B cell (primary cell): Measurements from ENCODE around the gene CTNNA3. TPM values are rescaled to one million over a fixed set of nuclear protein-coding genes. Genes with fewer than 3 reads are reported as not detected.

Experiments used
- ATAC-seq: fragments of 200-7000 bp; cut with Tn5 transposase; one replicate; pipeline ENCODE4 v1.10.0; 2021; ENCODE audit warnings: low read depth, mild to moderate bottlenecking, moderate number of reproducible peaks, moderate library complexity
- CTCF ChIA-PET: fragments of 350-600 bp; sonication (Branson Sonifier 250); formaldehyde crosslinking; loops from one replicate; lab custom pipeline; 2021; ENCODE audit warnings: antibody characterized with exemption, inconsistent platforms; lab: Charles Lee
- POLR2A ChIA-PET: fragments of 350-600 bp; sonication (Branson Sonifier 250); formaldehyde crosslinking; loops from one replicate; lab custom pipeline; 2021; ENCODE audit warnings: antibody characterized with exemption; lab: Charles Lee
- DNase-seq: peaks from one replicate; pipeline ENCODE4 v3.0.0; 2013
- H2AFZ ChIP-seq: 2 replicates; pipeline ENCODE4 v1.6.1; 2012; ENCODE audit warnings: mild to moderate bottlenecking, low read depth, low read length; ENCODE audit not compliant: insufficient read depth, poor library complexity, severe bottlenecking
- H3K27ac ChIP-seq, 2 donors: 1 replicate in 1 of 2; 2 replicates in 1 of 2; pipeline ENCODE4 v1.5.1; 2012 to 2013; ENCODE audit warnings: low read length in 2 of 2, mild to moderate bottlenecking in 2 of 2, moderate library complexity in 1 of 2
- H3K27me3 ChIP-seq, 4 experiments: fragments of 200-600 bp in 1 of 4; sonication (generic) in 1 of 4; replicated peaks in 1 of 4; 1 replicate in 2 of 4; 2 replicates in 2 of 4; pipeline versions ENCODE4 v1.6.1 to v1.7.0; 2013 to 2016; ENCODE audit warnings: low read length in 3 of 4, mild to moderate bottlenecking in 2 of 4, mixed read lengths in 1 of 4, moderate library complexity in 1 of 4; ENCODE audit not compliant: insufficient read depth in 4 of 4, control insufficient read depth in 3 of 4; ENCODE audit errors: control extremely low read depth in 1 of 4
- H3K36me3 ChIP-seq, 2 experiments: replicated peaks in 1 of 2; 1 replicate in 1 of 2; 2 replicates in 1 of 2; pipeline versions ENCODE4 v1.6.1 to v1.7.1; 2013; ENCODE audit warnings: low read length in 1 of 2; ENCODE audit not compliant: insufficient read depth in 2 of 2, control insufficient read depth in 1 of 2; ENCODE audit errors: control extremely low read depth in 1 of 2, extremely low read depth in 1 of 2
- H3K4me1 ChIP-seq, 2 donors: fragments of 200-600 bp in 1 of 2; sonication (generic) in 1 of 2; 1 replicate in 1 of 2; 2 replicates in 1 of 2; pipeline versions ENCODE4 v1.5.1 to v1.6.1; 2013 to 2017; ENCODE audit warnings: low read length in 2 of 2; ENCODE audit not compliant: control insufficient read depth in 2 of 2, insufficient read depth in 2 of 2
- H3K4me2 ChIP-seq: replicated peaks from 2 replicates; pipeline ENCODE3; 2012; ENCODE audit warnings: mild to moderate bottlenecking, low read depth, low read length; ENCODE audit not compliant: poor library complexity, severe bottlenecking
- H3K4me3 ChIP-seq, 5 experiments: fragments of 200-600 bp in 1 of 5; sonication (generic) in 1 of 5; 1 replicate in 3 of 5; 2 replicates in 2 of 5; pipeline versions ENCODE4 v1.5.1 to v1.7.0; 2011 to 2016; ENCODE audit warnings: low read length in 4 of 5, mild to moderate bottlenecking in 4 of 5, low read depth in 2 of 5, control low read depth in 1 of 5, moderate library complexity in 1 of 5; ENCODE audit not compliant: insufficient read depth in 1 of 5; ENCODE audit errors: control extremely low read depth in 1 of 5, extremely low read depth in 1 of 5
- H3K79me2 ChIP-seq: fragments of 200-600 bp; sonication (generic); one replicate; pipeline ENCODE4 v1.6.0; 2016; ENCODE audit warnings: low read length; ENCODE audit not compliant: control insufficient read depth, insufficient read depth
- H3K9ac ChIP-seq: fragments of 200-600 bp; sonication (generic); 2 replicates; pipeline ENCODE4 v1.6.1; 2017; ENCODE audit warnings: mild to moderate bottlenecking, low read length, moderate library complexity
- H3K9me3 ChIP-seq, 3 donors: one replicate each; pipeline versions ENCODE4 v1.6.1 to v1.7.1; 2013; ENCODE audit warnings: low read length in 2 of 3; ENCODE audit not compliant: control insufficient read depth in 2 of 3, insufficient read depth in 1 of 3; ENCODE audit errors: control extremely low read depth in 1 of 3
- H4K20me1 ChIP-seq: 2 replicates; pipeline ENCODE4 v1.6.0; 2012; ENCODE audit warnings: mild to moderate bottlenecking, low read length; ENCODE audit not compliant: insufficient read depth, control insufficient read depth, poor library complexity, severe bottlenecking
- H3K27ac Mint-ChIP-seq: one replicate; pipeline ENCODE4 v1.8.0; 2021; ENCODE audit warnings: mixed read lengths
- H3K27me3 Mint-ChIP-seq: one replicate; pipeline ENCODE4 v1.8.0; 2021; ENCODE audit warnings: mixed read lengths
- H3K4me1 Mint-ChIP-seq: one replicate; pipeline ENCODE4 v1.8.0; 2021; ENCODE audit warnings: mixed read lengths
- H3K4me3 Mint-ChIP-seq: one replicate; pipeline ENCODE4 v1.8.0; 2021; ENCODE audit warnings: mixed read lengths
- H3K9me3 Mint-ChIP-seq: one replicate; pipeline ENCODE4 v1.8.0; 2022; ENCODE audit warnings: mixed read lengths; ENCODE audit not compliant: insufficient read depth
- CTCF ChIP-seq: fragments of 200-600 bp; IDR thresholded peaks from one replicate; pipeline ENCODE4 v1.8.0; 2022; ENCODE audit warnings: antibody characterized with exemption, mild to moderate bottlenecking
- EZH2 ChIP-seq: IDR thresholded peaks from 2 replicates; pipeline ENCODE4 v1.6.1; 2012; ENCODE audit warnings: borderline replicate concordance, low read depth, mild to moderate bottlenecking, moderate library complexity, low read length; ENCODE audit not compliant: insufficient read depth, poor library complexity, severe bottlenecking
- WGBS: methylation state at CpG from one replicate; pipeline ENCODE4 v1.1.5; 2013; ENCODE audit warnings: missing lambda C conversion rate; ENCODE audit not compliant: insufficient coverage; 5-methylcytosine and 5-hydroxymethylcytosine counted together
- intact Hi-C: fragments of 100-400 bp; cut with micrococcal nuclease; formaldehyde crosslinking; loops from one replicate; pipeline ENCODE4 v1.10.0; 2022
- polyA plus RNA-seq: library from polyadenylated mRNA; depleted of rRNA; stranded (reverse); fragments of >200 nt; gene quantifications from 2 replicates; pipeline ENCODE4 v1.2.3, GENCODE V29; 2012
- total RNA-seq, 2 donors: library from RNA; stranded (reverse); fragments of 120-200 nt in 1 of 2; gene quantifications; 1 replicate in 1 of 2; 2 replicates in 1 of 2; pipeline versions ENCODE4 v1.2.3 to v1.2.4, GENCODE V29; 2013 to 2022

Gene CTNNA3
- total and polyA plus RNA-seq, 2 donors (not counting 1 experiment from before 2014, with no cell fraction given), result 0.01 TPM; not detected in 1

GRCh38 chr10:66222462-66223046 lies 1473.4 kb downstream of the CTNNA3 start:
- intact Hi-C loops, result no loop called here

More at GRCh38 chr10:66222462-66223046, 1473.4 kb downstream of the CTNNA3 start:
- ATAC-seq, result no peak
- peaks cover under 1% of the 10 kb centered on the region for H3K9me3 Mint-ChIP-seq
- Histone ChIP-seq H2AFZ (no peak overlapping the region), H3K9me3 (peaks cover 0 to 10% (median 2%) of the 10 kb centered on the region in 3 donors), H3K27ac (no peak overlapping the region), H3K9ac (no peak overlapping the region), H3K4me1 (no peaks in the 10 kb centered on the region), H3K4me2 (no peak overlapping the region), H3K4me3 (no peak overlapping the region), H3K79me2 (no peaks in the 10 kb centered on the region), H3K27me3 (no peaks in the 10 kb centered on the region), H3K36me3 (no peaks in the 10 kb centered on the region), H4K20me1 (no peaks in the 10 kb centered on the region)
- no peaks in the 10 kb centered on the region for H3K4me1 Mint-ChIP-seq
- no peaks in the 10 kb centered on the region for H3K27me3 Mint-ChIP-seq
- no peak for TF ChIP-seq EZH2
- no peak for TF ChIP-seq CTCF
- no peak overlapping the region for H3K4me3 Mint-ChIP-seq
- H3K27ac Mint-ChIP-seq, result no peak overlapping the region
- WGBS, result 82% methylated on average over 1 of the region's 3 CpGs
- ChIA-PET POLR2A (no interaction called here), CTCF (no interaction called here)
- no peak for DNase-seq
